IMR-90 (cell line): ENCODE measurements around the gene BPTF. TPM values are rescaled to one million over a fixed set of nuclear protein-coding genes. Genes with fewer than 3 reads are reported as not detected.

Experiments
- ATAC-seq: fragments of 200-7000 bp; cut with Tn5 transposase; 2 replicates; pipeline ENCODE4 v1.9.1; 2020; ENCODE audit warnings: low read depth, mild to moderate bottlenecking, moderate library complexity
- BruUV-seq: library from RNA; stranded (reverse); fragments of 400-500 nt; replicated peaks from 2 replicates; lab custom pipeline; 2021; lab: Mats Ljungman, UMichigan
- CTCF ChIA-PET: fragments of 300-600 bp; formaldehyde crosslinking; extraction: SDS; loops from one replicate; lab custom pipeline; 2021; ENCODE audit warnings: antibody characterized with exemption; lab: Yijun Ruan, JAX
- POLR2A ChIA-PET: fragments of 300-600 bp; sonication (Branson Sonifier 250); formaldehyde crosslinking; loops from one replicate; lab custom pipeline; 2022; ENCODE audit warnings: antibody characterized with exemption; ENCODE audit not compliant: unreplicated experiment; lab: Charles Lee
- DNase-seq: peaks from one replicate; pipeline ENCODE4 v3.0.0; 2013
- H2AFZ ChIP-seq: replicated peaks from 2 replicates; pipeline ENCODE3; 2013; ENCODE audit warnings: low read length, mild to moderate bottlenecking; ENCODE audit not compliant: poor library complexity
- H2AK5ac ChIP-seq: 2 replicates; pipeline ENCODE4 v1.6.1; 2013; ENCODE audit warnings: low read depth, low read length, inconsistent platforms
- H2AK9ac ChIP-seq: replicated peaks from 2 replicates; pipeline ENCODE3; 2013; ENCODE audit warnings: mild to moderate bottlenecking, low read depth, low read length, moderate library complexity; ENCODE audit not compliant: poor library complexity
- H2BK120ac ChIP-seq: 2 replicates; pipeline ENCODE4 v1.6.1; 2013; ENCODE audit warnings: low read depth, low read length, inconsistent platforms
- H2BK15ac ChIP-seq: 3 replicates; pipeline ENCODE4 v1.6.1; 2013; ENCODE audit warnings: low read depth, low read length, inconsistent platforms
- H2BK20ac ChIP-seq: 2 replicates; pipeline ENCODE4 v1.6.1; 2013; ENCODE audit warnings: low read depth, mild to moderate bottlenecking, inconsistent platforms, low read length, moderate library complexity
- H2BK5ac ChIP-seq: 2 replicates; pipeline ENCODE4 v1.6.1; 2013; ENCODE audit warnings: mild to moderate bottlenecking, low read depth, low read length, inconsistent platforms; ENCODE audit not compliant: poor library complexity, severe bottlenecking
- H3K14ac ChIP-seq: replicated peaks from 2 replicates; pipeline ENCODE4 v1.6.1; 2013; ENCODE audit warnings: low read depth, low read length, inconsistent platforms
- H3K18ac ChIP-seq: 2 replicates; pipeline ENCODE4 v1.6.1; 2013; ENCODE audit warnings: low read depth, low read length, control low read depth
- H3K23ac ChIP-seq: 2 replicates; pipeline ENCODE4 v1.6.1; 2013; ENCODE audit warnings: low read depth, low read length, inconsistent platforms
- H3K27ac ChIP-seq: 2 replicates; pipeline ENCODE4 v1.5.1; 2013; ENCODE audit warnings: mild to moderate bottlenecking, control low read depth, low read length; ENCODE audit not compliant: insufficient read depth
- H3K27me3 ChIP-seq: 2 replicates; pipeline ENCODE4 v1.6.1; 2013; ENCODE audit warnings: low read length; ENCODE audit not compliant: control insufficient read depth, insufficient read depth
- H3K36me3 ChIP-seq: 2 replicates; pipeline ENCODE4 v1.6.1; 2013; ENCODE audit warnings: low read length, mixed read lengths; ENCODE audit not compliant: control insufficient read depth, insufficient read depth
- H3K4ac ChIP-seq: 2 replicates; pipeline ENCODE4 v1.6.1; 2013; ENCODE audit warnings: low read depth, low read length, inconsistent platforms
- H3K4me1 ChIP-seq: 2 replicates; pipeline ENCODE4 v1.6.1; 2013; ENCODE audit warnings: low read length, mixed read lengths; ENCODE audit not compliant: control insufficient read depth, insufficient read depth
- H3K4me2 ChIP-seq: 2 replicates; pipeline ENCODE4 v1.6.1; 2013; ENCODE audit warnings: low read depth, mild to moderate bottlenecking, control low read depth, low read length, moderate library complexity
- H3K4me3 ChIP-seq: 2 replicates; pipeline ENCODE4 v1.5.1; 2013; ENCODE audit warnings: low read depth, mild to moderate bottlenecking, control low read depth, low read length, moderate library complexity; ENCODE audit not compliant: insufficient read depth
- H3K56ac ChIP-seq: 2 replicates; pipeline ENCODE4 v1.6.1; 2013; ENCODE audit warnings: low read length, inconsistent platforms; ENCODE audit not compliant: insufficient read depth; ENCODE audit errors: extremely low read depth
- H3K79me1 ChIP-seq, 2 experiments: 2 replicates each; pipeline ENCODE4 v1.6.1; 2013; ENCODE audit warnings: low read length in 2 of 2, inconsistent platforms in 1 of 2, low read depth in 1 of 2
- H3K9ac ChIP-seq: 2 replicates; pipeline ENCODE4 v1.6.1; 2013; ENCODE audit warnings: low read depth, low read length, control low read depth
- H3K9me1 ChIP-seq: 2 replicates; pipeline ENCODE4 v1.6.1; 2013; ENCODE audit warnings: low read length, inconsistent platforms; ENCODE audit not compliant: insufficient read depth
- H3K9me3 ChIP-seq: 2 replicates; pipeline ENCODE4 v1.6.1; 2013; ENCODE audit warnings: low read length; ENCODE audit not compliant: control insufficient read depth, insufficient read depth
- H4K20me1 ChIP-seq: 2 replicates; pipeline ENCODE4 v1.6.1; 2013; ENCODE audit warnings: low read length, inconsistent platforms; ENCODE audit not compliant: insufficient read depth
- H4K5ac ChIP-seq: 2 replicates; pipeline ENCODE4 v1.6.1; 2013; ENCODE audit warnings: mild to moderate bottlenecking, low read depth, low read length, control low read depth
- H4K8ac ChIP-seq, 2 experiments: 2 replicates each; pipeline ENCODE4 v1.6.1; 2013; ENCODE audit warnings: low read depth in 2 of 2, low read length in 2 of 2, control low read depth in 1 of 2, inconsistent platforms in 1 of 2
- H4K91ac ChIP-seq: 2 replicates; pipeline ENCODE4 v1.6.1; 2013; ENCODE audit warnings: low read depth, low read length, inconsistent platforms; ENCODE audit not compliant: insufficient read depth
- BHLHE40 ChIP-seq: fragments of 150-350 bp; IDR thresholded peaks from 2 replicates; pipeline ENCODE4 v1.6.1; 2016; ENCODE audit warnings: mild to moderate bottlenecking, low read depth, low read length
- CEBPB ChIP-seq: IDR thresholded peaks from 2 replicates; pipeline ENCODE4 v1.6.1; 2012; ENCODE audit warnings: low read depth, low read length, improper control_type of control experiment
- MAZ ChIP-seq: IDR thresholded peaks from 2 replicates; pipeline ENCODE4 v1.6.1; 2012; ENCODE audit warnings: low read depth, mild to moderate bottlenecking, low read length, improper control_type of control experiment, moderate library complexity, borderline replicate concordance
- POLR2A ChIP-seq: IDR thresholded peaks from 2 replicates; pipeline ENCODE4 v1.6.1; 2012; ENCODE audit warnings: mild to moderate bottlenecking, low read depth, low read length
- RAD21 ChIP-seq: IDR thresholded peaks from 2 replicates; pipeline ENCODE4 v1.6.1; 2012; ENCODE audit warnings: low read length, improper control_type of control experiment
- WGBS, 2 experiments: methylation state at CpG; one replicate each; pipeline versions ENCODE4 v1.1.5 to v1.1.7; 2013; ENCODE audit warnings: missing lambda C conversion rate in 2 of 2; ENCODE audit not compliant: insufficient read length in 1 of 2; ENCODE audit errors: extremely low coverage in 2 of 2; 5-methylcytosine and 5-hydroxymethylcytosine counted together
- dilution Hi-C: fragments of 300-500 bp; cut with HindIII; formaldehyde crosslinking; loops from one replicate; pipeline ENCODE4 v1.14.3; 2018; ENCODE audit warnings: low sequenced_read_pairs; ENCODE audit not compliant: unreplicated experiment
- in situ Hi-C: fragments of 300-500 bp; cut with MboI; formaldehyde crosslinking; loops from 3 replicates; pipeline ENCODE4 v1.14.3; 2019; ENCODE audit warnings: low sequenced_read_pairs, inconsistent platforms, mixed read lengths
- intact Hi-C: fragments of 100-400 bp; cut with micrococcal nuclease; formaldehyde crosslinking; loops from 2 replicates; pipeline ENCODE4 v1.10.0; 2022
- polyA plus RNA-seq, 3 experiments: library from polyadenylated mRNA; depleted of rRNA; stranded (reverse); fragments of >200 nt; gene quantifications; 2 replicates each; pipeline ENCODE4 v1.2.3, GENCODE V29; 2012; ENCODE audit warnings: low replicate concordance in 1 of 3
- total RNA-seq: library from RNA; depleted of rRNA; stranded (reverse); fragments of >200 nt; gene quantifications from 2 replicates; pipeline ENCODE4 v1.2.3, GENCODE V29; 2012

Gene BPTF
- total and polyA plus RNA-seq, 2 of the 4 experiments (the other 2 are of a cell fraction): 32.3 to 35.7 TPM

- intact Hi-C loops (loop anchor here (1.0 to 10.0 kb wide), 2 partner anchors 11 to 211 kb away; no protein-coding TSS in a partner anchor), dilution Hi-C loops (no loop called here), in situ Hi-C loops (no loop called here)
- H3K9ac ChIP-seq: peak overlapping the region; percentile 87
- H3K79me1 ChIP-seq: peaks cover 8 to 13% of the 10 kb centered on the region in 2 experiments; a peak in 3 of 4 replicates
- H2AFZ ChIP-seq: peak overlapping the region; percentile 94
- TSS peak; percentile 45 for BruUV-seq
- TF ChIP-seq CEBPB (no peak), POLR2A (peak; percentile 26; the same call in 1 of the 2 replicates), MAZ (peak; percentile 87; the same call in 1 of the 2 replicates), RAD21 (no peak), BHLHE40 (0 out of 2 replicates have a peak, but pooled peaks have one; percentile 45)
- H2AK5ac ChIP-seq: 0 out of 2 replicates have a peak overlapping the region, but pooled peaks have one; percentile 36
- no peaks in the 10 kb centered on the region for H3K9me3 ChIP-seq
- H3K56ac ChIP-seq: peak overlapping the region; percentile 54
- peak overlapping the region; percentile 70 for H4K91ac ChIP-seq
- ChIA-PET POLR2A (interaction anchor here (0.6 kb wide), 1 partner anchor 1692 kb away, joined by 8 read pairs; no protein-coding TSS in a partner anchor), CTCF (interaction anchor here (1.4 kb wide), 1 partner anchor 30 kb away, joined by 3 read pairs; no protein-coding TSS in a partner anchor)
- 0% methylated on average over 74 of the region's 144 CpGs; no CpG with 5 or more reads in 1 of the 2 experiments for WGBS, 2 experiments
- peaks cover 8% of the 10 kb centered on the region; the same call in 1 of the 2 replicates for H3K9me1 ChIP-seq
- H4K20me1 ChIP-seq: no peaks in the 10 kb centered on the region
- peak overlapping the region; percentile 74 for H4K5ac ChIP-seq
- H2BK15ac ChIP-seq: no peak overlapping the region; the same call in 2 of the 3 replicates
- H4K8ac ChIP-seq: peak overlapping the region; percentile 84 to 86; a peak in 3 of 4 replicates
- peaks cover 5% of the 10 kb centered on the region; the same call in 1 of the 2 replicates for H3K4me1 ChIP-seq
- ATAC-seq (peak; percentile 84), DNase-seq (peak; percentile 84)
- H2BK5ac ChIP-seq: peak overlapping the region; percentile 59
- no peaks in the 10 kb centered on the region for H3K27me3 ChIP-seq
- H3K27ac ChIP-seq: peak overlapping the region; percentile 92
- no peaks in the 10 kb centered on the region for H3K36me3 ChIP-seq
- H3K14ac ChIP-seq: peak overlapping the region; percentile 76
- peak overlapping the region; percentile 28; the same call in 1 of the 2 replicates for H2BK120ac ChIP-seq
- peak overlapping the region; percentile 19; the same call in 1 of the 2 replicates for H3K18ac ChIP-seq
- peak overlapping the region; percentile 72 for H3K4me3 ChIP-seq
- H3K4ac ChIP-seq: peak overlapping the region; percentile 92
- peak overlapping the region; percentile 91 for H3K4me2 ChIP-seq
- no peak overlapping the region for H2BK20ac ChIP-seq
- peak overlapping the region; percentile 60 for H2AK9ac ChIP-seq
- peak overlapping the region; percentile 97 for H3K23ac ChIP-seq
Observed at GRCh38 chr17:67993153-67993997, 168.1 kb downstream of the BPTF start.
